Fibroblast of the conjunctiva (primary cell): Measurements from ENCODE around the gene GSK3B.
"Not testable (repeated sequence)": the region's sequence is repeated elsewhere in the genome, so short reads cannot be mapped to it uniquely, and the experiment has no call there.

ENCODE experiments used
- DNase-seq: peaks from one replicate; pipeline ENCODE4 v3.0.0-alpha.2; 2010; ENCODE audit warnings: low read depth

Gene GSK3B

DNA sequence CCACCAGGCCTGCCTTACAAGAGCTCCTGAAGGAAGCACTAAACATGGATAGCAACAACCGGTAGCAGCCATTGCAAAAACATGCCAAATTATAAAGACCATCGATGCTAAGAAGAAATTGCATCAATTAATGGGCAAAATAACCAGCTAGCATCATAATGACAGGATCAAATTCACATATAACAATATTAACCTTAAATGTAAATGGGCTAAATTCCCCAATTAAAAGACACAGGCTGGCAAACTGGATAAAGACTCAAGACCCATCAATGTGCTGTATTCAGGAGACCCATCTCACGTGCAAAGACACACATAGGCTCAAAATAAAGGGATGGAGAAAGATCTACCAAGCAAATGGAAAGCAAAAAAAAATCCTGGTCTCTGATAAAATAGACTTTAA lies 88.5 kb downstream of the GSK3B start:
- not testable (repeated sequence) for DNase-seq

DNA sequence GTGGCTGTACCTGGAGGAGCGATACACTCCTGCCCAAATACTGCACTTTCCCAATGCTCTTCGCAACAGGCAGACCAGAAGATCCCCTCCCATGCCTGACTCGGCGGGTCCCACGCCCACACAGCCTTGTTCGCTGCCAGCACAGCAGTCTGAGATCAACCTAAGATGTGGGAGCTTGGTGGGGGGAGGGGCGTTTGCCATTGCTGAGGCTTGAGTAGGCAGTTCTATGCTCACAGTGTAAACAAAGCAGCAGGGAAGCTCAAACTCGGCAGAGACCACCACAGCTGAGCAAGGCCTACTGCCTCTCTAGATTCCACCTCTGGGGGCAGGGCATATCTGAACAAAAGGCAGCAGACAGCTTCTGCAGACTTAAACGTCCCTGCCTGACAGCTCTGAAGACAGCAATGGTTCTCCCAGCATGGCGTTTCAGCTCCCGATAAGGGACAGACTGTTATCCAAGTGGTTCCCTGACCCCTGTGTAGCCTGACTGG lies 90.2 kb downstream of the GSK3B start:
- DNase-seq, result not testable (repeated sequence)

DNA sequence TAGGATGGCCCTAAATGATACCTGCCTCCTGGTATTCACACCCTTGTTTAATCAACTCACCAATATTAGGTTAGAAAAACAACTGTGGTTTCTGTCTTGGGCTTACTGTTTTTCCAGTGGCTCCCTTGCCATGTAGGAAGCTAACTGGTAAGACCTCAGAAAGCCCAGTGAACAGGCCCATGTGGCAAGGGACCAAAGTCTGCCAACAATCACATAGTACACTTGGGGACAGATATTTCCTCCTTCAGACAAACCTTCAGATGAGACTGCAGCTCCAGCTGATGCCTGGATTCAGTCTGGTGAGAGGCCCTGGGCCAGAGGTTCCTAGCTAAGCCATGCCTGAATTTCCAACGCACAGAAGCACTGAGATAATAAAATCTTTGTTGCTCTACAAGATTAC lies 96.1 kb downstream of the GSK3B start:
- DNase-seq, result no peak

DNA sequence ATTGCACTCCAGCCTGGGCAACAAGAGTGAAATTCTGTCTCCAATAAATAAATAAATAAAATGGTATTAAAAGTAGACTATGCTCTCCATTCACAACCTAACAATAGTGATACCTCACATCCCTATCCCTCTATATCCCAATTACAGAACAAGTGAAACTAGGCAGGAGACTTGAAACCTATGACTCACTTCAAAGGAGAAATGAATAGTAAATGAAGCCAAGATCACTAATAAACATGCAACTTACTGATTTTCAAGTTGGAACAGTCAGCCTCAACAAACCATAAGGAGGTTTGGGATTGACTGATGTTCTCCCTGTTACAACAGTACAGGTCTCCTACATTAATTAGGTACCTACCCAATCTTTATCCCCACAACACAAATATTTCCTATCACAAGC lies 103.4 kb downstream of the GSK3B start:
- no peak for DNase-seq

DNA sequence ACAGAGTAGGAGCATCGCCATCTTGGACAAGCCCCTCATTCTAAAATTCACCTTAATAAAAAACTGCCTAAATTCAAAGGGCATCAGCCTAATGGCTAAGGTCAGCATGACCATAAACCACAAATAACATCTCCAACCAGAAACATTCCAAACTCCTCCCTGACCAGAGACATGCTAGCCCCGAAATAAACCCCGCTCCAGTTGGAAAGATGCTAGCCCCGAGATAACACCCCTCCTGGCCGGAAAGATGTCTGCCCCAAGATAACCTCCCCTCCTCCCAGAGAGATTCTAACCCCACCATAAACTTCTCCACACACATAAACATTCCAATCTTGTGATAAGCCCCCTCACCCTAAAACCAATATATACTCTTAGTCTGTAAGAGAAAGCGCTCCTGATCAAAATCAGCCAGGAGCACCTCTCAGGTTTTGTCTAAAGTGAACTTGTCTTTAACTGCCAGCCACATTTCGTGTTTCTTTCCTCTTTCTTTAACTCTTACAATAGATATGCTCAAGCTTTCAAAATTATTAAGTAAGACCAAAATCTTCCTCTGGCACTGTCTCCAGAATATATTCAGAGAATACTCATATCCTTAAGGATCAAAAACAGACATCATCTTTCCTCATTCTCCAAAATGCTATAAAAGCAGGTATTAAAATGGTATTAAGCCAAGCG lies 104.1 kb downstream of the GSK3B start:
- DNase-seq, result no peak

DNA sequence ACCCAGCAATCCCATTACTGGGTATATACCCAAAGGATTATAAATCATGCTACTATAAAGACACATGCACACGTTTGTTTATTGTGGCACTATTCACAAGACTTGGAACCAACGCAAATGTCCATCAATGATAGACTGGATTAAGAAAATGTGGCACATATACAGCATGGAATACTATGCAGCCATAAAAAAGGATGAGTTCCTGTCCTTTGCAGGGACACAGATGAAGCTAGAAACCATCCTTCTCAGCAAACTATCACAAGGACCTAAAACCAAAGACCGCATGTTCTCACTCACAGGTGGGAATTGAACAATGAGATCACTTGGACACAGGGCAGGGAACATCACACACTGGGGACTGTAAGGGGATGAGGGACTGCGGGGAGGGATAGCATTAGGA lies 107.4 kb downstream of the GSK3B start:
- not testable (repeated sequence) for DNase-seq

DNA sequence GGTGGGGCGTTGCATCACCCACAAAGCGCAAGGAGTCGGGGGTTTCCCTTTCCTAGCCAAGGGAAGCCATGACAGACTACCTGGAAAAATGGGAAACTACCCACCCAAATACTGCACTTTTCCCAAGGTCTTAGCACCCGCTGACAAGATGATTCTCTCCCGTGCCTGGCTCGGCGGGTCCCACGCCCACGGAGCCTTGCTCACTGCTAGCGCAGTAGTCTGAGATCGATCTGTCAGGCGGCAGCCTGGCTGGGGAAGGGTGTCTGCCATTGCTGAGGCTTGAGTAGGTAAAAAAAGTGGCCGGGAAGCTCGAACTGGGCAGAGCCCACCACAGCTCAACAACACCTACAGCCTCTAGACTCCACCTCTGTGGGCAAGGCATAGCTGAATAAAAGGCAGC lies 112.9 kb downstream of the GSK3B start:
- DNase-seq, result no peak

DNA sequence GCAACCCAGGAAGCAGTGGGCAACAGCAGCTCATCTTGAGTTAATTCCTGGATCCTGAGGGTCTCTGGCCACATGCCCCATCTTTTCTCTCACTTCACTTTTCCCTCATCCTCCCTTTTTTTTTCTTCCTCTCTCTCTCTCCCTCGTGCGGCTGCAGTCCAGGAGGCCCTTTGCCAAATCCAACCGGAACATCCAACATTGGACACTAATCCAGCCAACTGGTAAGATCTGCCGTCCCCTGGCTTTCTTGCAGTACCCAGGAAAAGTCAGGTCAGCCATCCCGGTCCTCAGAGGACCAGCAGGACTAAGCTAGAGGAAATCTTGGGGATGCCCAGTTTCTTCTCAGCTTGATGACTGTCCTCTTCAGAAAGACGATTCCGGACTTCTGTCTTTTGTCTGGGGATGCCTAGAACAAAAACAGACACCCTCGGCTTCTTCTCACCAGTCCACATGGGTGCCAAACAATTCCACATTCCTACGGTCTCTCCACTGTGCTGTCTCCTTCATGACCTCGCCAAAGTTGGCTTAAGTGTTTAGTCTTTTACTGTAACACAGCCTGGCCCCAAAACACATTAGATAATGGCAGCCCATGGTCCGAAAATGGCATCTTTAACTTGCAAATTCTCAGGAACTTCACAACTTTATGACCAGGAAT lies 115.6 kb downstream of the GSK3B start:
- DNase-seq, result no peak

DNA sequence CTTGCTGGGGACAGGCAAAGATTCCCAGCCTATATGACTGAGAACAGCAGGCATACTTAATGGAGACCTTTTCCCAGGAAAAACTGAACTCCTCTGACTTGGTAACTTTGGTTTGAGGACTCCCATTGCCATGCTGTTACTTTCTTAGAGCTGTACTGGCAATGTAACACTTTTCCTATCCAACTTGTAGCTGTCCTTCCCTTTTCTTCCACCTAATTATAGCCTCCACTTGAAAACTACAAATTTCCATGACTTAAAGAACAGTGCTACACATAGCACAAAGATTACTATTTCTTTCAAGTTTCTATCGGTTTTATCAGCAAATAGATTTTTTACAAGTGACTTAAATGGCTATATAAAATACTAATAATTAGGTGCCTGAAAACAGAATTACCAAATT lies 116.9 kb downstream of the GSK3B start:
- DNase-seq, result no peak

DNA sequence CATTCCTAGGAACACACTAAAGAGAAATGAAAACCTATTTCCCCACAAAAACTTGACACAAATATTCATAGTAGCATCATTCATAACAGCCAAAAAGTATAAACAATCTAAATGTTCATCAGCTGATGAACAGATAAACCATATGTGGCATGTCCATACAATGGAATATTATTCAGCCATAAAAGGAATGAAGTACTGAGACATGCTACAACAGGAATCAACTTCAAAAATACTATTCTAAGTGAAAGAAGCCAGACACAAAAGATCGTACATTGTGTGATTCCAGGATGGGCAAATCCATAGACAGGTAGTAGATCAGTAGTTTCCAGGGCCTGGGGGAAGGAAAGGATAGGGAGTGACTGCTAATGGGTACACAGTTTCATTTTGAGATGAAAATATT lies 118.0 kb downstream of the GSK3B start:
- no peak for DNase-seq

DNA sequence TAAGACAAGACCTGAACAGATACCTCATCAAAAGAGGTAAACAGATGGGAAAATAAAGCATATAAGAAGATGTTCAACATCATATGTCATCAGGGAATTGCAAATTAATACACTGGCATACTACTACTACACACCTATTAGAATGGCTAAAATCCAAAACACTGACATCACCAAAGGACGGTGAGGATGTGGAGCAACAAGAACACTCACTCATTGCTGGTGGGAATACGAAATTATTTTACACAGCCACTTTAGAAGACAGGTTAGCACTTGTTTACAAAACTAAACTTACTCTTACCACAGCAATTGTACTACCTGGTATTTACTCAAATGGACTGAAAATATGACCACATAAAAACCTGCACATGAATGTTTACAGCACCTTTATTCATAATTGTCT lies 119.6 kb downstream of the GSK3B start:
- DNase-seq, result no peak

DNA sequence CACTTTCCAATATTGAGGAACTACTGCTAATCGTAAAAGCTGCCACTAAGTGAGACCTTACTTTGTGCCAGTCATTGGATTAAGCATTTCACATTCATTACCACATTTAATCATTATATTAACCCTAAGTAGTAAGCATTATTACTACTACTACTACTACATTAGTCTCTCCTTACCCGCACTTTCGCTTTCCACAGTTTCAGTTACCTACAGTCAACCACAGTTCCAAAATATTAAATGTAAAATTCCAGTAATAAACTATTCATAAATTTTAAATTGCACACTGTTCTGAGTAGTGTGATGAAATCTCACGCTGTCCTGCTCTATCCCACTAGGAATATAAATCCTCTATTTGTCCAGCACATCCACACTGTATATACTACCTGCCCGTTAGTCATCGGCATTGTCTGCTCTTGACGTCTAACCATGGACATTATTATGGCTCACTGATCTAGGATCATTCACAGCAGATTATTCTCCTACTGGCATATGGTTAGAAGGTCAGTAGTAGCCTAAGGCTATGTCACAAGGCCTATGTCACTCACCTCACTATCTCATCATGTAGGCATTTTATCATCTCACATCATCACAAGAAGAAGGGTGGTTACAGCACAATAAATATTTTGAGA lies 121.1 kb downstream of the GSK3B start:
- DNase-seq, result no peak

DNA sequence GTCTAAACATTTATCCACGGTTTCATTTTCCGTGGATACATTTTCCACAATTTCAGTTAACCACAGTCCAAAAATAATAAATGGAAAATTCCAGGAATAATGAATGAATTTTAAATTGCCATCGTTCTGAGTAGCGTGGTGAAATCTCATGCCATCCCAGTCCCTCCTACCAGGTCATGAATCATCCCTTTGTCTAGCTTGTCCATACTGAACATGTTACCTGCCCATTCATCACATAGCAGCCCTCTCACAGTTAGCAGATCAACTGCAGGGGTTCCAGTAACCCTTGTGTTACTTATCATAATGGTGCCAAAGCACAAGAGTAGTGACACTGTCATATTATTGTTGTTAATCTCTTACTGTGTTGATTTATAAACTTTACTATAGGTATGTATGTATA lies 124.5 kb downstream of the GSK3B start:
- DNase-seq, result no peak

DNA sequence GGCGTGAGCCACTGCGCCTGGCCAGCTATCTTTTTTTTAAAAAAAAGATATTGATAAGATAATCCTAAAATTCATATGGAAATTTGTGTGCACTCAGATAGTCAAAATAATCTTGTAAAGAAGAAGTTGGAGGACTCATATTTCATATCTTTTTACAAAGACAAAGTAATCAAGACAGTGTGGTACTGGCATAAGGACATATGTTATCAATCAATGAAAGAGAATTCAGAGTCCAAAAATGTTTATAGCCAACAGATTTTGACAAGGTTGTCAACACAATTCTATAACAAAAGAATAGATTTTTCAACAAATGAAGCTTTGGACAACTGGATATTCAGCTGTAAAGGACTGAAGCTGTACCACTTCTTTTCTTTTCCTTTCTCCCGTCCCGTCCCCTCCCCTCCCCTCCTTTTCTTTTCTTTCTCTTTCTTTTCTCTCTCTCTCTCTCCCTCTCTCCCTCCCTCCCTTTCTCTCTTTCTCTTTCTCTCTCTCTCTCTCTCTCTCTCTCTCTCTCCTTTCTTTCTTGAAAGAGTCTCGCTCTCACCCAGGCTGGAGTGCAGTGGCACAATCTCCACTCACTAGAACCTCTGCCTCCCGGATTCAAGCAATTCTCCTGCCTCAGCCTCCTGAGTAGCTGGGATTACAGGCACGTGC lies 126.8 kb downstream of the GSK3B start:
- no peak for DNase-seq

DNA sequence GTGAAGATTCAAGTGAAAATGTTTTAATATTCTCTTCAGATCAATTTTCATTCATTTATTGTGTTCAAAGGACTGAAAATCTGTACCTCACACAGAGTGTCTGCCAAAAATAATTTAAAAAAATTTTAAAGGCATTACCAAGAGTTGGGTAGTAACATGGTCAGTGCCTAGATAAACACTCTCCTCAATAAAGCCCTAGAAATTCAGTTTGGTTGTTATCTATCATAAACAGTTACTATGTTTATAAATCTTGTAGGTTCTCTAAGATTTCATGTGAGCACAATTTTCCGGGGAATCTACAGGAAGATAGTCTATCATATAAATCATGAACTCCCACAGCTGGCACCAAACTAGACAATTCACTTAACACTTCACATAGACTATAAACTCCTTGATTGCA lies 128.6 kb downstream of the GSK3B start:
- no peak for DNase-seq

DNA sequence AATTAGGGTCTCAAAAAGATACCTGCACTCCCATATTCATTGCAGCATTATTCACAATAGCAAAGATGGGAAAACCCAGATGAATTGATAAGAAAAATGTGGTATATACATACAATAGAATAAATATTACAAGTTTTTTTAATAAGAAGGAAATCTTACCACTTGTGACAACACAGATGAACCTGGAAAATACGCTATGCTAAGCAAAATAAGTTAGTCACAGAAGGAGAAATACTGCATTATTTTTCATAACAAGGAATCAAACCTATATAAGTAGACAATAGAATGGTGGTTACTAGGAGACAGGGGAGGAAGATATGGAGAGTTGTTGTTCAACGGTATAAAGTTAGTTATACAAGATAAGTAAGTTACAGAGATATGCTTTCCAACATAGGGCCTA lies 130.0 kb downstream of the GSK3B start:
- no peak for DNase-seq

DNA sequence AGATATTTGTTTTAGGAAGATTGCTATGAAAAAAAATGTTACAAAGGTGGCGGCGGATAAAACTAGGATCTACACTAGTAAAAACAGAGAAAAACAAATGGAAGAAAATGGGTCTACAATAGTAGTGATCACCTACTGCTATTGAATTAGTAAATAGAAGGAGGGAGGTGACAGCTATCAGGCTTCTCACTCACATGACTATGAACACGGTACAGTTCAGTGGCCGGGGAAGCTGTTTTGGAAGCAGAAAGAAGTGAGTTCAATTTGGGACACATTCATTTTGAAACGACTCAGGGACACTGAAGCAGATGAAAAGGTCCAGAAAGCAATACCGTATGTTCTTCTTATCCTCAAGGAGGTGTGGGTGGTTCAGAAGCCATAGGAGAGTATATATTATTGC lies 138.3 kb downstream of the GSK3B start:
- no peak for DNase-seq

DNA sequence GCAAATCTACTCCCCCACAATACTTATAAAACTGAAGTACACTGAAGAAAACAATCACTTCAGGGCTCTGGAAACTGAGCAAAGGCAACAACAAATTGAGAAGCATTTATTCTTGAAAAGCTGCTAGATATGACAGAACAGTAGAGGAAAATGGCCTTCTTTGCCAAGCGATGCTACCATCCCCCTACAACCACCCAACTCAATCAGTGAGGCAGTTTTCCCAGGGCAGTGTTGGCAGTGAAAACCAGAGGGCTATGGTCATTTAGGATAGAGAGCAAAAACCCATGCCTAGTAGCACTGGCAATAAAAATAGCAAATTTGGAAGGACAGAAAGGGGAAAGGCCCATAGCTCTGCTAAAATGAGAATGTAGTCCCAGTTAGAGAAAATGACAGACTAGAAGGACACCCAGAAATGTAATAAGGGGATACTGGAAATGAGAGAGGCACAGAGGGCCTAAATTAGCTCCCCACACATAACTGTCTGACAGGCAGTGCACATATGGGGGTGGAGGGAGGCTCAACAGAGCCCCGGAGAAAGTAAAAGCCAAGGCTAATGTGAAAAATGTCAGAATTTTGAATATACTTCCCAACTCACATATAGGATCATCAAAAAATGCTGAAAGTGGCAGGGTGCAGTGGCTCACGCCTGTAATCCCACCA lies 143.5 kb downstream of the GSK3B start:
- no peak for DNase-seq

DNA sequence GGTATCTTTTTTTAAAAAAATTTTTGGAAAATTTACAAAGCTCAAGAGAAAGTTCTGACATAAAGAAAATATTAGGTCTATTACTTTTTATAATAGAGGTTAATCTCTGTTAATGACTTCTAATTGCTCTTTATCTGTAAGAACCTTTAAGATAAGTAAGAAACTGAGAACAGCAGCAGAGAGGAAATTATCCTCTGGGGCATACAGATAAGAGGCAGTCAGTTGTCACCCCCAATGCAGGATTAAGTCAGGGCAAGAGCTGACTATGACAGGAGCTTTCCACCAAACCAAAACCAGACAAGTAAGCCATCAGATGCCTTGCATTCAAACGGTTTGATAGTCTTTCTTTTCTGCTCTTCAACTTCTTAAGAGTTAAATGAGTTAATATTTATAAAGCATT lies 149.0 kb downstream of the GSK3B start:
- DNase-seq, result no peak

DNA sequence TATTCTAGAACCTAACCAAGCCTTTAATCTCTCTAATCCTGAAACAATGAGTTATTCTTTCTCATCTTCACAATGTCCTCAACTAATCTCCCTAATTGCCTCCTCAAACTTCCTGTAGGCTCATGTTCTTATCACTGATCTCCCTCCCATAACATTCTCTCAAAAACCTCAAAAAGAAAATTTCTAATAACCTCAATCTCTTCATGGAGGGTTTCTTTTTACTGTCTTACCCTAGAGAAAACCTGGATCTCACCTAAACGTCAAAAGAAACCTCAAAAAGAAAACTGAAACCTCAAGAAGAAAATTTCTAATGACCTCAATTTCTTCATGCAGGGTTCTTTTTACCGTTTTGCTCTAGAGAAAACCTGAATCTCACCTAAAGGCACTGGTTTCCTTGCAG lies 150.2 kb downstream of the GSK3B start:
- DNase-seq, result no peak

DNA sequence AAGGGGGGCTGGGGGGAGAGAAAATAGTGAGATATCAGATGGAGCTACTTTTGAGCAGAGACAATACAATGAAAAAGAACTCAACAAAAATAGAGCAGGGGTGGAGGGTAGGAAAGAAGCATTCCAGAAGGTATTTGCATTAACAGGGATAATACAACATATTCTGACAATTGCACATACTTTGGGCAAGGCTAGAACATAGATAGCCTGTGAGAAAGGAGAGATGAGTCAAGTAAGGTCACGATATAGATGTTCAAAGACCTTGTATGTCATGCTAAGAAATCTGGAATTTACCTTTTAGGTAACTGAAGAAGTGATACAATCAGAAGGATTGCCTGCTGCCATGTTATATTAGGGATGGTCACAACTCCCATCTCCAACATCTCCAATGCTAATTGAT lies 155.2 kb downstream of the GSK3B start:
- no peak for DNase-seq

DNA sequence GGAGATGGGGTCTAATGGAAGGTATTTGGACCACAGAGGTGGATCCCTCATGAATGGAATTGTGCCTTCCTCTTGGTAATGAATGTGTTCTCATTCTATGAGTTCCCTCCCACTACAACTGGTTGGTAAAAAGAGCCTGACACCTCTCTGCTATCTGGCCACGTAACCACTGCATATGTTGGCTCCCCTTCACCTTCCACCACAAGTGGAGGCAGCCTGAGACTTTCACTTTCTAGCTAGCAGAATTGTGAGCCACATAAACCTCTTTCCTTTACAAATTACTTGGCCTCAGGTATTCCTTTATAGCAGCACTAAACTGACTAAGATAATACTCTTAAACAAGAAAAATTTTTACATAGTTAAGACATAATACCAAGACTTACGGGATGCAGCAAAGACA lies 157.0 kb downstream of the GSK3B start:
- DNase-seq, result no peak

DNA sequence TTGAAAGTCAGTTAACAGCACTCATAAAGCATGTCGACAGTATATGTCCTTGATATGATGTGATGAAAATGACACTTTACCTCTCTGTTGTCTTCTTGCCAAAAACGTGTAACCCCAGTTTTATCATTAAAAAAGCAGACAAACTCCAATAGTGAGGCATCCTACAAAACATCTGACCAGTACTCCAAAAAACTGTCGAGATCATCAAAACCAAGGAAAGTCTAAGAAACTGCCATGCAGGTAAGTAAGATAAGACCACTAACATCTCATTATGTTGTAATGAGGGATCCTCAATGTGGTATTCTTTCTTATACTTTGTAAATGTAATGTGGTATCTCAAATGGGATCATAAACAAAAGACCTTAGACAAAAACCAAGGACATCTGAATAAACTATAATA lies 160.0 kb downstream of the GSK3B start:
- DNase-seq, result no peak
